Lung microvascular endothelial cell (primary cell): ENCODE results near the gene STAU1. TPM values are rescaled to one million over a fixed set of nuclear protein-coding genes. Genes with fewer than 3 reads are reported as not detected.

Experiments used
- DNase-seq, 2 donors: peaks; one replicate each; pipeline versions ENCODE4 v3.0.0 to v3.0.0-alpha.2; 2010; ENCODE audit warnings: low read depth in 2 of 2
- total RNA-seq: library from RNA; depleted of rRNA; stranded (reverse); fragments of >200 nt; gene quantifications from 2 replicates; pipeline ENCODE4 v1.2.1, GENCODE V29; 2014

STAU1 gene
- 34.9 and 39.0 TPM in 2 replicates for total RNA-seq

- peak; percentile 96 to 98 for DNase-seq
These were observed at the start of gene STAU1 for GRCh38 chr20:49187851-49188641. Gene STAU1, minus strand, starts transcription at chr20:49188334. Its CDS starts 22,133 bp downstream, at chr20:49166201.

GRCh38 chr20:49237531-49237930 is 49.4 kb upstream of the STAU1 start:
- no peak for DNase-seq

- DNase-seq, result no peak
These were observed 48.2 kb upstream of the STAU1 start for GRCh38 chr20:49236301-49236700.

GRCh38 chr20:49234831-49235230 is 46.7 kb upstream of the STAU1 start:
- DNase-seq, result no peak

- DNase-seq, result no peak
These were observed 45.1 kb upstream of the STAU1 start for GRCh38 chr20:49233226-49233625.

- DNase-seq, result no peak
These were observed 43.3 kb upstream of the STAU1 start for GRCh38 chr20:49231471-49231870.

GRCh38 chr20:49230561-49231133 is 42.5 kb upstream of the STAU1 start:
- no peak for DNase-seq

GRCh38 chr20:49230021-49230420 is 41.9 kb upstream of the STAU1 start:
- no peak for DNase-seq

GRCh38 chr20:49229381-49229780 is 41.2 kb upstream of the STAU1 start:
- DNase-seq, result no peak

GRCh38 chr20:49228676-49229075 is 40.5 kb upstream of the STAU1 start:
- no peak for DNase-seq

GRCh38 chr20:49225896-49226295 is 37.8 kb upstream of the STAU1 start:
- no peak for DNase-seq

GRCh38 chr20:49219924-49220831 is 32.0 kb upstream of the STAU1 start:
- no peak for DNase-seq

GRCh38 chr20:49219091-49219923 is 31.2 kb upstream of the STAU1 start, which contains the start of gene DDX27:
Gene DDX27, plus strand, starts transcription at chr20:49219416. Its CDS starts 33 bp downstream, at chr20:49219449.
- peak; percentile 99 for DNase-seq

GRCh38 chr20:49218739-49219090 is 30.6 kb upstream of the STAU1 start:
- DNase-seq, result peak in 1 of 2 donors; percentile 5

- DNase-seq, result peak; percentile 90 to 93
These were observed 29.0 kb upstream of the STAU1 start for GRCh38 chr20:49216991-49217578.

- DNase-seq, result no peak
These were observed 27.1 kb upstream of the STAU1 start for GRCh38 chr20:49215232-49215631.

GRCh38 chr20:49214571-49214970 is 26.4 kb upstream of the STAU1 start:
- DNase-seq, result no peak

- no peak for DNase-seq
These were observed 22.6 kb upstream of the STAU1 start for GRCh38 chr20:49210757-49211110.

GRCh38 chr20:49210101-49210756 is 22.1 kb upstream of the STAU1 start:
- peak in 1 of 2 donors; percentile 12 for DNase-seq

GRCh38 chr20:49207076-49207475 is 18.9 kb upstream of the STAU1 start:
- no peak for DNase-seq
